ES-I3 (cell line): ENCODE measurements around the gene PRR14L.
"Not testable (repeated sequence)": the region's sequence is repeated elsewhere in the genome, so short reads cannot be mapped to it uniquely, and the experiment has no call there.

Source experiments
- H3K36me3 ChIP-seq: 2 replicates; pipeline ENCODE4 v1.6.1; 2013; ENCODE audit warnings: mild to moderate bottlenecking, low read length, control low read depth, moderate library complexity; ENCODE audit not compliant: insufficient read depth
- H3K4me1 ChIP-seq: 2 replicates; pipeline ENCODE4 v1.6.1; 2013; ENCODE audit warnings: mild to moderate bottlenecking, control low read depth, low read length; ENCODE audit not compliant: insufficient read depth
- H3K9ac ChIP-seq: 2 replicates; pipeline ENCODE4 v1.6.1; 2013; ENCODE audit warnings: low read depth, mild to moderate bottlenecking, low read length, moderate library complexity
- H3K9me3 ChIP-seq: 2 replicates; pipeline ENCODE4 v1.6.1; 2013; ENCODE audit warnings: mild to moderate bottlenecking, low read length, moderate library complexity; ENCODE audit not compliant: control insufficient read depth, insufficient read depth

The PRR14L gene

DNA sequence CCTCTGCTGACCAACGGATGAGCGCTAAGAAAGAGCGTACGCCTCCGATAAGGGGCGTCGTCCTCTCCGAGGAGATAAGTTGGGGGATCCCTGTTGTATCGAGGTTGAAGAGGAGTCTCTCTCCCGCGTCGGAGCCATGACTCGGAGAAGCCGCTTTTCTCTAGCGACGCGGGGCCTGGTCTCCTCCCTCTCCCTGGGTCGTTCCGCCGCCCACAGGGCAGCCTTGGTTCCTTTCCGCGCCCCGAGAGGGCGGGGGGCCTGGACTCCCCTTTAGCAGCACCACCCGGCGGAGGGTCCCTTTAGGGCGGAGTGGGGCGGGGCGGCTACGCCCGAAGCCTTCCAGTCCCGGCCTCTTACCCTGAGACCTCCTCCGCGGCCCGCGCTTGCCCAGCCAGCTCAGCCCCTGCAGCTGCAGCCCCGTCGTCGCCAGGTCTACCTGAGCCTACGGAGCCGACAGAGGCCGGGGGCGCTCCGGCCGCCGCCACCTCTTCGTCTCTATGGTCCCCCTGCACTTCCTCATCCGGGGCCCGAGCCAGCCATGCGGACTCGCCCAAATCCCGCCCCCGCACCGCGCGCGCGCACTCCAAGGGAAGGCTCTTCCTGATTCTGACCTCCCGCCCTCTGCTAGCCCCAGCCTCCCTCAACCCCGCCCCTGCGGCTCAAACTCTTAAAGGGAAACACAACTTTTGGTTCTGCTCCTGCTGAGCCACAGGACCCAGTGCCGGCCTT is at the start of gene PRR14L:
PRR14L (minus strand) TSS at position 497 of the 729 bp plus-strand sequence. CDS start 11,272 bp downstream, outside the sequence.
- Histone ChIP-seq H3K4me1 (peaks cover 25% of the 10 kb centered on the region), H3K9me3 (no peaks in the 10 kb centered on the region), H3K36me3 (no peaks in the 10 kb centered on the region), H3K9ac (peak within 1 kb of the TSS; percentile 98)

DNA sequence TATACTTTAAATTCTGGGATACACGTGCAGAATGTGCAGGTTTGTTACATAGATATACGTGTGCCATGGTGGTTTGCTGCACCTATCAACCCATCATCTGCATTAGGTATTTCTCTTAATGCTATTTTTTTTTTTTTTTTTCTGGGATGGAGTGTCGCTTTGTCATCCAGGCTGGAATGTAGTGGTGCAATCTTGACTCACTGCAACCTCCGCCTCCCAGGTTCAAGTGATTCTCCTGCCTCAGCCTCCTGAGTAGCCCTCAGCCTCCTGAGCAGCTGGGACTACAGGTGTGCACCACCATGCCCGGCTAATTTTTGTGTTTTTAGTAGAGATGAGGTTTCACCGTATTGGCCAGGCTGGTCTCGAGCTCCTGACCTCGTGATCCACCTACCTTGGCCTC is 49.4 kb upstream of the PRR14L start:
- not testable (repeated sequence) for H3K36me3 ChIP-seq, H3K9me3 ChIP-seq, H3K9ac ChIP-seq, H3K4me1 ChIP-seq

DNA sequence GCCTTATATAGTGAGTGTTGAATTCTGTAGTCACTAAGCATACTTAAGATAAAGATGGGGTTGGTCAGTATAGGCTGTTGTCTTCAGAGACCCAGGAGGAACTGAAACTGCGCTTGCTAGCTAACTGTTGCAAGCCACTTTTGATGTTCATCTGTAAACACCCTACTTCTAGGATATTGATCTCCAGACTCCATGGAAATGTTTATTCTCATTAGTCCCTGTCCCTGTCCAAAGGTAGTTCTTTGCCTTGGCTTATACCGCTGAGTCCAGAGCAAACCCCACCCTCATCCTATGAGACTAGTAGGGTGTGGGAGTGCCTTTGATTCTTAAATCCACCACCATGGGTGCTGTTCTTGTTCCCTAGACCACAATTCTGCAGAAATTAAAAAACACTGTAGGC is 40.3 kb upstream of the PRR14L start:
- Histone ChIP-seq H3K9ac (no peak overlapping the region), H3K4me1 (no peaks in the 10 kb centered on the region), H3K36me3 (no peaks in the 10 kb centered on the region; the same call in 1 of the 2 replicates)

DNA sequence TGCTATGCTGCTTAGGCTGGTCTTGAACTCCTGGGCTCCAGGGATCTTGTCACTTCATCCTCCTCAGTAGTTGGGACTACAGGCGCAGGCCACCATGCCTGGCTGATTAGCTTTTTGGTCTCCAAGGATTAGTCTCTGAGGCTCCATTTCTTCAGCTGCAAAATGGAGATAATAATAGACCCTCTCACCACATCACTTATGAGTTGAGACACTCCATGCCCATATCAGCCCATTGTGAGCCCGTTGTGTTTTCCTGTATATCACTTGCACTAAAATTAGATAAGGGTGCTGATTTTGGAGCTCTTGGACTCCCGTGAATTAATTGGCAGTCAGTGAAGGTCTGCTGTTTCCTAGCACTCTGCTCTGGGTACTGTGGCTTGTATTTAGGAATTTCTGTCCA is 39.9 kb upstream of the PRR14L start:
- H3K4me1 ChIP-seq: no peaks in the 10 kb centered on the region
- no peaks in the 10 kb centered on the region for H3K9me3 ChIP-seq
- no peaks in the 10 kb centered on the region; the same call in 1 of the 2 replicates for H3K36me3 ChIP-seq
- H3K9ac ChIP-seq: no peak overlapping the region

More for the DNA sequence above, 40.3 kb upstream of the PRR14L start:
- no peaks in the 10 kb centered on the region for H3K9me3 ChIP-seq

DNA sequence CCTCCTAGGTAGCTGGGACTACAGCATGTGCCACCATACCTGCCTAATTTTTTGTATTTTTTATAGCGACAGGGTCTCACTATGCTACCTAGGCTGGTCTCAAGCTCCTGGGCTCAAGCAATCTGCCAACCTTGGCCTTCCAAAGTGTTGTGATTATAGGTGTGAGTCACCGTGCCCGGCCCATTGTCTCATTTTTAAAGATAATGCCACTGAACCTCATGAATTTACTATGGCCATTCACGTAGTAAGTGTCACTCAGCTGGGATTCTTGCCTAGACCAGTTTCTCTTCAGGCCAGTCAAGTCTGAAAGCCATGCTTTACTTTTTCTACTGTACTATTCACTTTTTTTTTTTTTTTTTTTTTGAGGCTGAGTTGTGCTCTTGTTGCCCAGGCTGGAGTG is 26.3 kb upstream of the PRR14L start:
- H3K9ac ChIP-seq: no peak overlapping the region
- H3K36me3 ChIP-seq: peaks cover 3% of the 10 kb centered on the region
- no peaks in the 10 kb centered on the region for H3K9me3 ChIP-seq
- H3K4me1 ChIP-seq: no peaks in the 10 kb centered on the region

DNA sequence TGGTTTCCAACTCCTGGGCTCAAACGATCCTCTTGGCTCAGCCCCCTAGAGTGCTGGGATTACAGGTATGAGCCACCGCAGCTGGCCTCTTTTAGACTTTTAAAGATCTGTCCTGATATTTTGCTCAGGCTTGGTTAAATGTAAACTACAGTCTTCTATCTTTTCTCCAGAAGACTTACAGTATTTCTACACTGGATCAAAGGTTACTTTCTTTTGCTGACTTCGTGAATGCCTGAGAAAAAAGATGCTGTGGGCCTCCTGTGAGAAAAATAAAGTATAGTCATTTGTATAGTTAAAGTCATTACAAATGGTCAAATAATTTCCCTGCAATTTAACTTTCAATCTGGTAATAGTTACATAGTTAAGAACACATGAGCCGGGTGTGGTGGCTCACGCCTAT is 23.5 kb upstream of the PRR14L start:
- H3K9me3 ChIP-seq: no peaks in the 10 kb centered on the region
- H3K9ac ChIP-seq: no peak overlapping the region
- no peaks in the 10 kb centered on the region; the same call in 1 of the 2 replicates for H3K36me3 ChIP-seq
- H3K4me1 ChIP-seq: no peaks in the 10 kb centered on the region

DNA sequence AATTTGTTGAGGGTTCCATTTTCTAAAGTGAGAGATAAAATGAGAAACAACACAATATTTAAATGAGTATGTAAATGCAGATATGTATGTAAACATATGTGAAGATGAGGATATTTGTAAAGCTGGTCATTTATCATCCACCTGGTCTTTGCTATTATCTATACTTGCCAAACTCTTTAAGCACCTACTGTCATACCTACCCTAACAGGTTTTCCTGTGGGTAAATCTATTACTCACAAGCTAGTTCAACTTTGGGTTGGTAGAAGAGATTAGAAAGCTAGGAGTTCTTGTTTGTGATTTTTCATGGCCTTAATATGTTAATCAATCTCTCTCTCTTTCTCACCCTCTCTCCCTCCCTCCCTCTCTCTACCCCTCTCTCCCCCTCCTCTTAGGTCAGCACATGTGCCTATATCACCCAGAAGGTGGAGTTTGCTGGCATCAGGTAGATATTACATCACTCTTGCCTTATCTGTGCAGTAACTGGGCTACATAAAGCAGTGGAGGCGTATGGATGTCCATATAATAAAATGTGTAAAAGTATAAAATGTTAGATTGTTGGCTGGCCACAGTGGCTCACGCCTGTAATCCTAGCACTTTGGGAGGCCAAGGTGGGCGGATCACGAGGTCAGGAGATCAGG is 18.6 kb upstream of the PRR14L start:
- Histone ChIP-seq H3K9me3 (no peaks in the 10 kb centered on the region), H3K36me3 (no peaks in the 10 kb centered on the region; the same call in 1 of the 2 replicates), H3K9ac (no peak overlapping the region), H3K4me1 (no peaks in the 10 kb centered on the region)

DNA sequence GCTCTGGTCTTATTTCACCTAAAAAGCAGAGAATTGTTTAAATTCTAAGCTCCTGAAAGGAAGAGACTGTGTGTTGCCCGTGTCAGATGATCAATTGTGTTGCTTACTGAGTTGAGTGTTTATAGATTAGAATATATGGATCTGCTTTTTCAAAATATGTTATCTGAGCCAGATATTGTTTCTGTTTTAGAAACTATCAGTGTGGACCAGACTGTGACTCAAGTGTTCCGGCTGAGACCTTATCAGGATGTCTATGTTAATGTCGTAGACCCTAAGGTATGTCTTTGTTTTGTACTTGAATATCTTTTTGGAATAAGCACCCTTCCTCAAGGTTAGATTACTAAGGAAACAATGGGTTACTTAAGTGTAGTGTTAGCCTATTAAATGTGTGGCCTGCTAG is 14.9 kb upstream of the PRR14L start:
- no peaks in the 10 kb centered on the region; the same call in 1 of the 2 replicates for H3K36me3 ChIP-seq

DNA sequence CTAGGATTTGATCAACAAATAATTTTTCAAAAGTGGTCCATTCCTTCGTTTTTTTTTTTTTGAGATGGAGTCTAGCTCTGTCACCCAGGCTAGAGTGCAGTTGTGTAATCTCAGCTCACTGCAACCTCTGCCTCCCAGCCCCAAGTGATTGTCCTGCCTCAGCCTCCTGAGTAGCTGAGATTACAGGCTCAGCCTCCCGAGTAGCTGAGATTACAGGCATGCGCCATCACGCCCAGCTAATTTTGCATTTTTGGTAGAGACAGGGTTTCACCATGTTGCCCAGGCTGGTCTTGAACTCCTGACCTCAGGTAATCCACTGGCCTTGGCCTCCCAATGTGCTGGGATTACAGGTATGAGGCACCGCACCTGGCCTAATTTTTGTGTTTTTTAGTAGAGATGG is 8.9 kb upstream of the PRR14L start:
- H3K9me3 ChIP-seq, H3K4me1 ChIP-seq, H3K36me3 ChIP-seq, H3K9ac ChIP-seq: not testable (repeated sequence)

More for the DNA sequence above, 14.9 kb upstream of the PRR14L start:
- H3K9me3 ChIP-seq: no peaks in the 10 kb centered on the region
- no peak overlapping the region for H3K9ac ChIP-seq
- H3K4me1 ChIP-seq: no peaks in the 10 kb centered on the region

DNA sequence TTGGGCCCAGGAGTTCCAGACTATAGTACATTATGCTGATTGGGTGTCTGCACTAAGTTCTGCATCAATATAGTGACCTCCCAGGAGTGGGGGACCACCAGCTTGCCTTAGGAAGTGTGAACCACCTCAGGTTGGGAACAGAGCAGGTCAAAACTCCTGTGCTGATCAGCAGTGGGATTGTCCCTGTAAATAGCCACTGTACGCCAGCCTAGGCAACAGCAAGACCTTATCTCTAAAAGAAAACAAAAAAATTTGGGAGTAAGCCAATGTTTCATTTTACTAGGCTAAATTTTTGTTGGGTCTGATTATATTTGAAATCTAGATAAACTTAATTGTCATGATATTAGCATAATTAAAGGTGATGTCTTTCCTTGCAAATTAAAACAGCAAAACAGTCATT is 7.3 kb upstream of the PRR14L start:
- H3K9ac ChIP-seq: no peak overlapping the region
- H3K9me3 ChIP-seq: no peaks in the 10 kb centered on the region
- no peaks in the 10 kb centered on the region for H3K36me3 ChIP-seq
- peaks cover 14% of the 10 kb centered on the region for H3K4me1 ChIP-seq

DNA sequence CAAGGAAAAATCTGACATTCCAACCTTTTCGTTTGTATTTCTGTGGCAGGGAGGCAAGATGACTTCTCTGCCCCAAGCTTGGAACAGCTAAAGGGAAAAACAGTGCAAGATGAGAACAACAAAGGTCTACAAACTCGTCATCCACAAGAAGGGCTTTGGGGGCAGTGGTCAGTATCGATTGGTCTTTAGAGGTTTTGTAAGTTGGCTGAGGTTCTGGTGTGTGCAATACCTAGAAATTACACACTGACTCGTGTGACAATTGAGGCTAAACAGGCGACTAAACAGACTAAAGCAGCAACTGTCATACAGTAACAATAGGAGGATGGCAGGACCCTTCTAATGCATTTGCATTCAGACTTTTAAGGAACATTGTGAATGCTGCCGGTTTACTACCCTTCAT is 4.9 kb upstream of the PRR14L start:
- Histone ChIP-seq H3K4me1 (peaks cover 21% of the 10 kb centered on the region), H3K9me3 (no peaks in the 10 kb centered on the region), H3K9ac (peak overlapping the region; percentile 92; the same call in 1 of the 2 replicates), H3K36me3 (no peaks in the 10 kb centered on the region)

DNA sequence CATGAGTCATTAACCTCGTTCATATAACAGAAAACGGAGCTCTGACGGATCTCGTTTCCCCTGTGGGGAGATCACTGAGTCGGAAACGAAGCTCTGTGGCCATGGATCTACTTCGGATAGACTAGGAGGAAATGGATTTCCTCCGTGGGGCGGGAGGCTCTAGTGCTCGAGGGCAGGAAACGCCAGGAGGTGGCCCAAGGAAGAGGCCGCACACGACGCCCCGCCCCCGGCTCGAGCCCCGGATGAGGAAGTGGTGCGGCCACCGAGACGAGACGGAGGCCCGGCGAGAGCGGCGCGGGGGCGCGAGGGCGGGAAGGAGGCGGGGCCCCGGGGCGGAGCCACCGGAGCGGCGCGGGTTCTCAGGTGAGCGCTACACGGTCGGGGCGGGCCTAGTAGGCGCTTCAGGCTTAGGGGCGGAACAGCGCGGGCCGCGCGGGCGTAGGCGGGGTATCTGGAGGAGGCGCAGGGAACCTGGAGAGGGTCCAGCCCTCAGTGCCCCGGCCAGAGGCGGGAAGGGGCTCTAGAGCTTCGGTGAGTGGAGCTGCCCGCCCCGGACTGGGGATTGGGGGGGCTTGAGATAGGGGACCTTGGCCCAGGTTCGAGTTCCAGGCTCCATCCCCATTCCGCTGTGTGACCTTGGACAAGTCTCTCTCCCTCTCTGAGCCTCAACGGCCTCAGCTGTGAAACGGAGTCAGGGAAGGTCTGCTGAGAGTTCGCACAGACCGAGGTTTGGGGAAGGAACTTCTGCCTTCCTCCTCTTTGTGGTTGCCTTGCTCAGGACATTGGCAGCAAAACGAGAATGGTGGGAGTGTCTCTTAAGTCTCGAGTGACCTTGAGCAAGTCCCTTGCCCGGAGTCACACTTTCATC is 3.9 kb upstream of the PRR14L start, which contains the start of gene DEPDC5:
DEPDC5 (plus strand) TSS at position 386 of the 868 bp plus-strand sequence. CDS start 903 bp downstream, outside the sequence.
- peaks cover 21% of the 10 kb centered on the region for H3K4me1 ChIP-seq
- no peaks in the 10 kb centered on the region for H3K9me3 ChIP-seq
- H3K36me3 ChIP-seq: no peaks in the 10 kb centered on the region
- peak within 1 kb of the TSS; percentile 92 for H3K9ac ChIP-seq

DNA sequence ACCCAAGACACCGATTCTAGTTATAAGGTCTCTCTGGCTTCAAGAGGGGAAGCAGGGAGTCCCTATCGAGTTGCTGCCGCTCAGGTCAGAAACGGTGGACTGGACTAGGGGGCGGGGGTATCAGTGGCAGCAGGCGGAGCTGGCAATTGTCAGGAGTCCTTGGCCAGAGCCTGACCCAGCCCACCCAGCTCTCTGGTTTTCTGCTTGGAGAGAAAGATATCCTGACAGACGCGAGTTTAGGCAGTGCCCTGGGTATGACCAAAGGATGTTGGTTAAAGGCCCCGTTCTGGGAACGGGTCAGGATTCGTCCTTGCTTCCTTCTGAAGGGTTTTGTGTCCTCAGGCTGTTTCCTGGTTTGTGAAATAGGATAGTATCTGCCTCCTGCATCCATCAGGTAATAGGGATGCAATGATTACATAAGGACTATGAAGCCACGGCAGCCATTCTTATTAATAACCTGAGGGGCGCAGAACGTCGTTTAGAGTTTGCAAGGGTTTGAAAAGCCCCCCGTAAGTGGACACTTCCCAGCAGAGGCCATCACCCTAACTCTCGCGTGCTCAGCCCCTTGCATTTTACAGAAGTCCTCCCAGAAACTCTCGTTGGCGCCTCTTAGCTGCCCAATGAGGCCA is 3.2 kb upstream of the PRR14L start:
- H3K4me1 ChIP-seq: peaks cover 27% of the 10 kb centered on the region
- no peaks in the 10 kb centered on the region for H3K9me3 ChIP-seq
- no peaks in the 10 kb centered on the region for H3K36me3 ChIP-seq
- H3K9ac ChIP-seq: peak overlapping the region; percentile 92
